Measurements from ENCODE around the gene FIGNL2.

GRCh38 chr12:51871126-51871525 is 22.6 kb upstream of the FIGNL2 start:
- TF ChIP-seq CTCF (IDR thresholded peaks at IDR 0.05) (no peak), EP300 (IDR thresholded peaks at IDR 0.05) (no peak), POLR2A (IDR thresholded peaks at IDR 0.05) (no peak)

Measured in tibial nerve (tissue), 4 donors.